Measurements from ENCODE around the gene FAM200C.

Gene FAM200C

GRCh38 chr5:160419458-160420330, 19.8 kb upstream of the FAM200C start:
- no peak for DNase-seq

DNA sequence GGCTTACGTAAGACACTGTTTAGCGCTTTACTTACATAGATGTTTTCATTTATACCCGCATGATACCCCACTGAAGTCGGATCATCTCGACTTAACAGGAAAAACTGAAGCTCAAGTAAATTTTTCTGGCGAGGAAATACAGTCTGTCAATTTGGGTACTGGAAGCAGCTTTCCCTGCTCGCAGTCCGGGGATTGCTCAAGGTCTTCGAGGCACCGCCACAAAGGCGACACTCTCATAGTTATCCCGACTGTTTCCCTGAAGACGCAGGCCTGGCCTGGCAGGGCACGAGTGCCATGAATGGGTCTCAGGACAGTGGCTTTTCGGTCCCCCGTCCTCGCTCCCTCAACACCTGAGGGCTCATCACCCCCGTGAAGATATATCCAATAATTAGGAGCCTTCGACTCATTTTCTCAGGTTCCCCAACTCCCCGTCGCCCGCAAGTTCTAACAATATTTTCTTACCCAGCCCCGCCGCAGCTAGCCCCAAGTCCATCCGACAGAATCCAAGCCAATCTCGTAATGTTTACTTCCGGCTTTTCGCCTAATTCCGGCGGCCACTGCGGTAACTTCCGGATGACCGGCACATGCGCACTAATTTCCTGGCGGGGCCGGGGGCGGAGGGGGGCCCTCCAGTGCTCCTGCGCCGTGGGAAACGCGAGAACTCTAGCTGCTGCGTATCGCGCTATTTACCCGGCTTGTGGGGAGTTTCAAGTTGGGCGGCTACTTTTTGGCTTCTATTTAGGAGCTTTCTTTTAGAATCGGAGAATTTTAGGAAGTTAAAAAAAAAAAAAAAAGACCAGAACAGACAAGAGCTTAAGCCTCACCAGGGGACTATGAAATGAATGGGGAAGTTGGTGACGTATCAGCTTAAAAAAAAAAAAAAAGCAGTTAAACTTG, 19.0 kb upstream of the FAM200C start, which contains the start of gene SLU7:
TSS of gene SLU7 (minus strand) at position 521 of the 897 bp plus-strand sequence. CDS start 3,787 bp downstream, outside the sequence.
- peak; percentile 98 for DNase-seq

- no peak for DNase-seq
Measured at GRCh38 chr5:160398806-160399205, 1.0 kb downstream of the FAM200C start.

GRCh38 chr5:160397492-160397891, 2.4 kb downstream of the FAM200C start:
- DNase-seq, result no peak

GRCh38 chr5:160395111-160395510, 4.7 kb downstream of the FAM200C start:
- no peak for DNase-seq

GRCh38 chr5:160390787-160391696, 8.8 kb downstream of the FAM200C start:
- DNase-seq, result no peak

GRCh38 chr5:160387445-160387844, 12.4 kb downstream of the FAM200C start:
- DNase-seq, result no peak

GRCh38 chr5:160385496-160385895, 14.4 kb downstream of the FAM200C start:
- DNase-seq, result no peak

DNA sequence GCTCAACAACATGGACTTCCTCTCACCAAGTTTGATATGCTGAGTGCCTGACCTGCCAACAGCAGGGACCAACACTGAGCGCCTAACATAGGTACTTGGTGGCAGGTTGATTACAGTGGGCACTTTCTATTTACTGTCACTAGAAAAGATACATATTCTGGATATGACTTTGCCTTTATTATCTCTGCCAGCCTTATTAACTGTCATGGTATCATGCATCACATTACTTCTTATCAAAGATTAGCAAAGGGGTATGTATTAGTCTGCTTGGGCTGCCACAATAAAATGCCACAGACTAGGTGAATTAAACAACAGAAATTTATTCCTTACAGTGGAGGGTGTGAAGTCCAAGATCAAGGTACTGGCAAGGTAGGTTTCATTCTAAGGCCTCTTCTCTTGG, 15.2 kb downstream of the FAM200C start:
- DNase-seq, result no peak

DNA sequence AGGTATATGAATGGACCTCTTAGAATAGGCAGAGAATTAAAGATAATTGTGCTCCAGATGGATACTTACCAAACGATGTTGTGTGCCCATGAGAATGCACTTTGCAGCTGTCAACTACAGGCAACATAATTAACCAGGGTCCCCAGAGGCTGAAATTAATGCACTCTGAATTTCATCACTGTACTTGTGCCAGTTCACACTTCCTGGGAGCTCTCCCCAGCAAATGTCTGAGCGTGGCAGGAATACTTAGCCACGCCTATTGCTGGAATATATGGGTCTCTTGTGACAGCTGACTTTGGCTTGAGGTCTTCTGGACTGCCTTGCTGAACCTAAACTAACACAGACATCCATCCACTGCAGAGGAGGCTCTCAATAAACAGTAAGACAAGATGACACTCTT, 17.5 kb downstream of the FAM200C start:
- DNase-seq, result no peak

DNA sequence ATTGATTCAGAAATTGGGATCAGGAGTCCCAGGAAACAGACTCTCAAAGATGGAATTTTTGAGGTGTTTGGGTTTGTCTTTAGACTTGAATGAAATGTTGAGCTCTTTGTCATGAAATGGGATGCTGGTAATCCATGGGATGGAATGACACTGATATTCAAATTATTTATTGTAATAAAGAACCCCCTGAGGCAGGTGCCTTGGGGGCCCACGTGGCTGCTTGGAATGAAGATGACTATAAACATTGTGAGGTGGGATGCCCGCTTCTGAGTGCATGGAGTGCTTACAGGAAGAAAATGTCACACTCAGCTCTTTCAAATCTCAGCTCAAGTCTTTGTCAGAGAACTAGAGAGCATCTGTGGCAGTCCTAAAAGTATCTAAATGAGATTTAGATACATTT, 19.8 kb downstream of the FAM200C start:
- no peak for DNase-seq

GRCh38 chr5:160379511-160379910, 20.3 kb downstream of the FAM200C start:
- DNase-seq, result no peak

- DNase-seq, result no peak
Measured at GRCh38 chr5:160378330-160378729, 21.5 kb downstream of the FAM200C start.

DNA sequence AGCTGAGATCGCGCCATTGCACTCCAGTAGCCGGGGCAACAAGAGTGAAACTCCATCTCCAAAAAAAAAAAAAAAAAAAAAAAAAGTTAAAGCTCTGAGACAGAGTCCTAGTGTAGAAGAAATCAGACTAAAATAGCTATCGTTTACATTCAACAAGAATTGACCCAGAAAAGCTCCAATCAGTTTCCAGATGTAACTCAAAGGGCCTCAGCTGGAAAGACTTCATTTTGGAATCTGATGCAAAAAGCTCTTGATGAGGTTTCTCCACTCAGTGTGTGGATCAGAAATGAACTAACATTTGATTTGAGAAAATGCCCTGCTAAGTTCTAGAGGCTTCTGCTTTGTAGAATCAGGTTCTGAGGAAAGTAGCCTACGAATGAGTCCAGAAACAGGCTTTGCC, 22.2 kb downstream of the FAM200C start:
- no peak for DNase-seq

DNA sequence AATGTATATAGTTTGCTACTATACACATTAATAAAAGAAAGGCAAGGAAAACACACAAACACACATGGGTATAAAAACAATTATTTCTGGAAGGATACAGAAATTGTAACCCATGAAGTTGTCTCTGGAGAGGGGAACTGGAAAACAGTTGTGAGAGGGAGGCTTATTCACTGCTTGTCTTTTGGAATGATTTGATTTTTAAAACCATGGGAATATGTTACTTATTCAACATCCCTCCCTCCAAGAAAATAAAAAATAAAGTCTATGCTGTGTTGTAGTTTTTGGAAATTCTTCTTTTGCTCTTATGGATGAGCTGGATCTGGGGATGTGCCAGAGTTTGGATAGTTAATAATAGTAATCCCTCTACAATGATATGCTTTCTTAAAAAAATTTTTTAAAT, 23.4 kb downstream of the FAM200C start:
- DNase-seq, result no peak

DNA sequence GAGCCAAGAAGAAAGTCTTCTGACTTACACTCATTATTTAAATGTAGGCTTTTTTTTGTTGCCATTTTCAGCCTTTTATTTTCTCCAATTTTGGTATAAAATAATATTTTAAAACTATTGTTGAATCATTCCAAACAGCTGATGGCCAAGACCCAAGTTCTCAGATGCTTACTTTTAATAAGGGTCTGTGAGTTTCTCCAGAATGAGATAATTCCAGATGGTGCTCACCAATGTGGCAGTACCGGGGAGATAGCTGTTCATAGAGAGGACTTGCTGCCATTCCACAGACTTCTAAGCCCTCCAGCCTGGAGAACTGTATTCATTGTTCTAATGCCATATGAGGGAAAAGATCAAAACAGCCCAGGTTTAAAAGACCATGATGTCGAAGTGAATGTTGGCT, 24.2 kb downstream of the FAM200C start:
- no peak for DNase-seq

- DNase-seq, result no peak
Measured at GRCh38 chr5:160375166-160375565, 24.7 kb downstream of the FAM200C start.

DNA sequence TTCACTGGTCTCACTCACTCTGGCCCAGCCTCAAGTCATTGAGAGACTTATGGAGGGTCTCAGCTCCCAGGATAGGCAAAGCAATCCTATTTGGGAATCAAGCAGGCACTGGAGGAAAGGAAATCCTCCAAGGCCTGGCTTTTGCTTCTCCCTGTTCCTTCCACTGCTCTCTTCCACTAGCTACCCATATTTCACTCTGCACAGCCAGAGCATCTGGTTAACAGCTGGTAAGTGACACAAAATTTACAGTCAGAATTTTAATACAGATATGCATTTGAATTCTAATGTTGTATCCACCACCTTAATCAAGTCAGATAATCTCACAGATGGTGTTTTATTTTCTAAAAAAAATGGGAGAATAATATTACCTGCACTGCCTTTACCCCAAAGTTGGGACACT, 28.6 kb downstream of the FAM200C start:
- no peak for DNase-seq

DNA sequence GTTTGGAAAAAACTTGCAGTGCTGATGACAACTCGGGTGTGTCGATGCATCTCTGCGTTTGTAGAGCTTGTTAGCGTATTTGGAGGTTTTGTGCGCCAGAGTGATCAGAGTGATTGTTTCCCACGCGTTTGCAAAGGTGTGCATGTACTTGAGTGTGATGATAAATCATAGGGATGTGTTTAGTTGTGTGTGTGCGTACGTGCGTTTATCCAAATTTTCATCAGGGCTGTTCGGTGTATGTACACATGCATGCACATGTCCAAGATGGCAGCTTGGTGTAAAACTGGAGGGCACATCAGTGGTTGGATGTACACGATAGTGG, 29.2 kb downstream of the FAM200C start:
- DNase-seq, result no peak

GRCh38 chr5:160369990-160370712, 29.7 kb downstream of the FAM200C start, which contains the start of gene C1QTNF2:
Gene C1QTNF2 (minus strand): TSS chr5:160370626. CDS start chr5:160355011, 15,615 bp downstream.
- no peak for DNase-seq

DNA sequence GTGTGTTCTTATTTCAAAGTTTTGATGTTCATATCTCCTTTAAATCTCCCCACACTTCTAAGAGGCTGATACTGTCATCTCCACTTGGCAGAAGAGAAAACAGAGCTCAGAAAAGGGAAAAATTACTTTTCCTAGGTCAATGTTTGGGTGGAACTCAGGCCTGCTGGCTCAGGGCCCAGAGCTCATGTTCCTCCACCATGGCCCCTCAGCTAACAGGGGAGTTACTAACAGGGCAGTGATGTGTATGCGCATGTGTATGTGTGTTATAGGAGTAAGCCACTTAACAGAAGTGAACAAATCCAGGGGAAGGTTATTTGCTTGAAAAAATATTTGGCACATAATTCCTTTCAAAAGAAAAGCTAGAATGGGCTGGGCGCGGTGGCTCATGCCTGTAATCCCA, 32.0 kb downstream of the FAM200C start:
- DNase-seq, result no peak

DNA sequence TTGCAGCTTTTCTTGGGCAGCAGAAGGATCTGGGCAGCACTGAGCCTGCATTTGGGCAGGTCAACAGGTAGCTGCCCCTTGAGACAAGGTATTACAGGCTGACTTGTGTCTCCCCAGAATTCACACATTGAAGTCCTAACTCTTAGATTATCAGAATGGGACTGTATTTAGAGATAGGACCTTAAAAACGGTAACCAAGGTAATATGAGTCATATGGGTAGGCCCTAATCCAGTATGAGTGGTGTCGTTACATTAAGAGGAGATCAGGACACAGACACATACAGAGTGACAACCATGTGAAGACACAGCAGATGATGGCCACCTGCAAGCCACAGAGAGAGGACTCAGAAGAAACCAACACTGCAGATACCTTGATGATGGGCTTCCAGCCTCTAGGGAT, 32.6 kb downstream of the FAM200C start:
- no peak for DNase-seq

Data from activated effector memory CD4-positive, alpha-beta T cell treated with anti-CD3 and anti-CD28 coated beads, Interleukin-2, amount 50 U/mL, for 16 hours (primary cell).